DND-41 (cell line): ENCODE measurements around the gene MRPL55.

ENCODE experiments used
- CTCF ChIP-seq: IDR thresholded peaks from 2 replicates; pipeline ENCODE4 v1.5.1; 2012; ENCODE audit warnings: borderline replicate concordance, low read length, moderate library complexity, mild to moderate bottlenecking; ENCODE audit not compliant: poor library complexity, severe bottlenecking; ENCODE audit errors: extremely low read depth
- EZH2 ChIP-seq: IDR thresholded peaks from 3 replicates; pipeline ENCODE4 v1.6.1; 2012; ENCODE audit warnings: borderline replicate concordance, low read depth, mild to moderate bottlenecking, moderate library complexity, low read length, inconsistent platforms; ENCODE audit not compliant: severe bottlenecking

- TF ChIP-seq CTCF (no peak), EZH2 (no peak)
Observed at GRCh38 chr1:228079601-228080263, 29.4 kb downstream of the MRPL55 start.
